GM12878 (cell line): ENCODE measurements around the gene BCKDK. TPM values are rescaled to one million over a fixed set of nuclear protein-coding genes. Genes with fewer than 3 reads are reported as not detected.

Source experiments
- BACH1 ChIP-seq: fragments of 450-650 bp; IDR thresholded peaks from 2 replicates; pipeline ENCODE4 v1.6.1; 2017; ENCODE audit warnings: mild to moderate bottlenecking, borderline replicate concordance
- CEBPZ ChIP-seq: fragments of 150-350 bp; IDR thresholded peaks from 2 replicates; pipeline ENCODE4 v1.6.1; 2016; ENCODE audit warnings: low read depth, low read length
- DPF2 ChIP-seq: fragments of 450-650 bp; IDR thresholded peaks from 2 replicates; pipeline ENCODE4 v1.6.1; 2017; ENCODE audit warnings: mild to moderate bottlenecking
- EED ChIP-seq: sonication (generic); IDR thresholded peaks from 2 replicates; pipeline ENCODE4 v1.6.1; 2016; ENCODE audit warnings: antibody characterized with exemption, low read depth
- ESRRA ChIP-seq: IDR thresholded peaks from 2 replicates; pipeline ENCODE4 v1.6.1; 2012; ENCODE audit warnings: mild to moderate bottlenecking, low read length, improper control_type of control experiment
- ETV6 ChIP-seq, 2 experiments: fragments of 450-650 bp in 1 of 2; IDR thresholded peaks in 1 of 2; conservative IDR thresholded peaks in 1 of 2; 2 replicates each; pipeline ENCODE4 v1.6.1; 2014; ENCODE audit warnings: antibody characterized with exemption in 1 of 2, borderline replicate concordance in 1 of 2, low read depth in 1 of 2, mild to moderate bottlenecking in 1 of 2, moderate library complexity in 1 of 2
- FOS ChIP-seq: IDR thresholded peaks from 3 replicates; pipeline ENCODE4 v1.6.1; 2011; ENCODE audit warnings: borderline replicate concordance; ENCODE audit not compliant: insufficient read length; ENCODE audit errors: extremely low read depth
- FOXK2 ChIP-seq: fragments of 450-650 bp; IDR thresholded peaks from 2 replicates; pipeline ENCODE4 v1.6.1; 2017; ENCODE audit warnings: mild to moderate bottlenecking, moderate library complexity
- GABPA ChIP-seq: IDR thresholded peaks from 2 replicates; pipeline ENCODE4 v1.6.1; 2014; ENCODE audit warnings: antibody characterized with exemption, low read depth, mild to moderate bottlenecking, inconsistent platforms
- IKZF1 ChIP-seq: fragments of 450-650 bp; conservative IDR thresholded peaks from 2 replicates; pipeline ENCODE4 v1.6.1; 2017; ENCODE audit warnings: antibody characterized with exemption, mild to moderate bottlenecking
- NFYA ChIP-seq: IDR thresholded peaks from 2 replicates; pipeline ENCODE4 v1.6.1; 2011; ENCODE audit warnings: low read depth, mild to moderate bottlenecking, low read length, improper control_type of control experiment, borderline replicate concordance
- NR2C1 ChIP-seq: fragments of 450-650 bp; IDR thresholded peaks from 2 replicates; pipeline ENCODE4 v1.6.1; 2017; ENCODE audit warnings: antibody characterized with exemption, mild to moderate bottlenecking, moderate library complexity
- PBX3 ChIP-seq: IDR thresholded peaks from 2 replicates; pipeline ENCODE4 v1.6.1; 2011; ENCODE audit warnings: mild to moderate bottlenecking, low read depth, low read length, moderate library complexity; ENCODE audit not compliant: insufficient replicate concordance
- POLR2A ChIP-seq: IDR thresholded peaks from 2 replicates; pipeline ENCODE4 v1.6.1; 2011; ENCODE audit warnings: low read depth, mild to moderate bottlenecking, low read length
- RB1 ChIP-seq: fragments of 450-650 bp; formaldehyde crosslinking; IDR thresholded peaks from 2 replicates; pipeline ENCODE4 v1.6.1; 2017; ENCODE audit warnings: mild to moderate bottlenecking, borderline replicate concordance
- RCOR1 ChIP-seq: conservative IDR thresholded peaks from 2 replicates; pipeline ENCODE4 v1.6.1; 2012; ENCODE audit warnings: low read depth, low read length, improper control_type of control experiment
- REST ChIP-seq: IDR thresholded peaks from 2 replicates; pipeline ENCODE4 v1.6.1; 2012; ENCODE audit warnings: mild to moderate bottlenecking, low read depth, low read length
- SMAD1 ChIP-seq: fragments of 450-650 bp; IDR thresholded peaks from 2 replicates; pipeline ENCODE4 v1.6.1; 2018; ENCODE audit warnings: mild to moderate bottlenecking, low read depth; ENCODE audit not compliant: partially characterized antibody
- SMC3 ChIP-seq: IDR thresholded peaks from 2 replicates; pipeline ENCODE4 v1.6.1; 2011; ENCODE audit warnings: low read length, improper control_type of control experiment, borderline replicate concordance
- WRNIP1 ChIP-seq: IDR thresholded peaks from 2 replicates; pipeline ENCODE4 v1.6.1; 2011; ENCODE audit warnings: low read depth, low read length, improper control_type of control experiment, borderline replicate concordance
- polyA plus RNA-seq, 11 experiments: library from polyadenylated mRNA; depleted of rRNA in 4 of 11; unstranded in 6 of 11; stranded (reverse) in 5 of 11; fragments of >200 nt; fragmentation: Nextera tagmentation in 4 of 11; fragmentation: Illumina TruSeq in 1 of 11; extraction: Ambion mirVana in 4 of 11; extraction: Trizol in 1 of 11; gene quantifications; 1 replicate in 1 of 11; 2 replicates in 10 of 11; pipeline versions ENCODE4 v1.2.1 to v1.2.3, GENCODE V29; 2011 to 2016; ENCODE audit warnings: inconsistent platforms in 2 of 11, missing spikeins in 2 of 11, low read depth in 1 of 11
- total RNA-seq, 4 experiments: library from RNA; depleted of rRNA in 3 of 4; stranded (reverse); fragments of >200 nt in 3 of 4; fragmentation: Illumina TruSeq in 1 of 4; extraction: Trizol in 1 of 4; gene quantifications; 2 replicates each; pipeline versions ENCODE4 v1.2.1 to v1.2.3, GENCODE V29; 2013 to 2021
- TF ChIP-seq, protein P1 (sequence below): IDR thresholded peaks from 2 replicates; pipeline ENCODE4 v1.6.1; 2011; ENCODE audit warnings: low read depth, low read length, improper control_type of control experiment, borderline replicate concordance

BCKDK gene
- total and polyA plus RNA-seq, 10 of the 15 experiments (the other 5 are each of a cell fraction or from before 2014, with no cell fraction given) = 0.68 to 56.6 (median 32.8) TPM

GRCh38 chr16:31105677-31106213 is 2.4 kb upstream of the BCKDK start (continued):
- TF ChIP-seq ETV6 (conservative IDR thresholded peaks at IDR 0.05 in 1 of 2, IDR thresholded peaks at IDR 0.05 in 1 of 2; ENCODE audit: borderline replicate concordance in 1 of 2, low read depth in 1 of 2) (no peak), SMAD1 (no peak), FOXK2 (no peak), DPF2 (0 out of 2 replicates have a peak, but pooled peaks have one; percentile 24), FOS (no peak), PBX3 (no peak), CEBPZ (no peak), WRNIP1 (no peak), EED (no peak), NFYA (no peak), RCOR1 (no peak), SMC3 (peak; percentile 35; the same call in 1 of the 2 replicates), REST (no peak), POLR2A (peak; percentile 79), GABPA (no peak), ESRRA (no peak), BACH1 (no peak), IKZF1 (peak; percentile 50), RB1 (peak; percentile 30; the same call in 1 of the 2 replicates), NR2C1 (peak; percentile 48; the same call in 1 of the 2 replicates)
- TF ChIP-seq, protein P1, sequence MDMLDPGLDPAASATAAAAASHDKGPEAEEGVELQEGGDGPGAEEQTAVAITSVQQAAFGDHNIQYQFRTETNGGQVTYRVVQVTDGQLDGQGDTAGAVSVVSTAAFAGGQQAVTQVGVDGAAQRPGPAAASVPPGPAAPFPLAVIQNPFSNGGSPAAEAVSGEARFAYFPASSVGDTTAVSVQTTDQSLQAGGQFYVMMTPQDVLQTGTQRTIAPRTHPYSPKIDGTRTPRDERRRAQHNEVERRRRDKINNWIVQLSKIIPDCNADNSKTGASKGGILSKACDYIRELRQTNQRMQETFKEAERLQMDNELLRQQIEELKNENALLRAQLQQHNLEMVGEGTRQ = no peak
